K562 (cell line): ENCODE data around the gene GABARAP. TPM values are rescaled to one million over a fixed set of nuclear protein-coding genes. Genes with fewer than 3 reads are reported as not detected.

ENCODE experiments used
- CREB1 ChIP-seq, 2 experiments: sonication (generic) in 1 of 2; formaldehyde crosslinking in 1 of 2; IDR thresholded peaks; 2 replicates each; pipeline versions ENCODE4 v1.6.1 to v1.8.0; 2012 to 2022; ENCODE audit warnings: inconsistent platforms in 1 of 2, mild to moderate bottlenecking in 1 of 2, missing genetic modification reagents in 1 of 2, moderate library complexity in 1 of 2
- ELF4 ChIP-seq: fragments of 450-650 bp; formaldehyde crosslinking; IDR thresholded peaks from 2 replicates; pipeline ENCODE4 v1.4.0; 2022; ENCODE audit warnings: missing genetic modification characterization
- ETS2 ChIP-seq: IDR thresholded peaks from 2 replicates; pipeline ENCODE4 v1.6.1; 2016; ENCODE audit warnings: borderline replicate concordance, missing genetic modification characterization, mild to moderate bottlenecking, moderate library complexity, missing compliant biosample characterization; ENCODE audit not compliant: poor library complexity, severe bottlenecking
- FOXP1 ChIP-seq: sonication (generic); formaldehyde crosslinking; IDR thresholded peaks from 2 replicates; pipeline ENCODE4 v1.8.0; 2022; ENCODE audit warnings: mild to moderate bottlenecking, missing genetic modification reagents
- NONO ChIP-seq, 2 experiments: fragments of 200-400 bp in 1 of 2; fragments of 450-650 bp in 1 of 2; formaldehyde crosslinking in 1 of 2; IDR thresholded peaks; 2 replicates each; pipeline ENCODE4 v1.6.1; 2017; ENCODE audit warnings: low read depth in 2 of 2, mild to moderate bottlenecking in 2 of 2, moderate library complexity in 2 of 2, low read length in 1 of 2
- POLR2A ChIP-seq: fragments of 450-650 bp; conservative IDR thresholded peaks from 2 replicates; pipeline ENCODE4 v1.6.1; 2016
- PTTG1 ChIP-seq: fragments of 450-650 bp; IDR thresholded peaks from 2 replicates; pipeline ENCODE4 v1.6.1; 2016; ENCODE audit warnings: low read depth, mild to moderate bottlenecking, missing genetic modification characterization, missing compliant biosample characterization
- RBFOX2 ChIP-seq: fragments of 200-400 bp; formaldehyde crosslinking; IDR thresholded peaks from 2 replicates; pipeline ENCODE4 v1.6.1; 2017; ENCODE audit warnings: low read depth, mild to moderate bottlenecking, low read length, moderate library complexity
- TEAD1 ChIP-seq, 2 experiments: fragments of 450-650 bp in 1 of 2; sonication (generic) in 1 of 2; formaldehyde crosslinking; IDR thresholded peaks; 2 replicates each; pipeline versions ENCODE4 v1.4.0 to v1.8.0; 2020 to 2022; ENCODE audit warnings: mild to moderate bottlenecking in 2 of 2, missing genetic modification reagents in 1 of 2
- polyA plus RNA-seq, 8 experiments: library from polyadenylated mRNA; depleted of rRNA in 4 of 8; stranded (reverse) in 5 of 8; unstranded in 3 of 8; fragments of >200 nt; fragmentation: Nextera tagmentation in 2 of 8; fragmentation: Illumina TruSeq in 1 of 8; extraction: Ambion mirVana in 2 of 8; extraction: Trizol in 1 of 8; gene quantifications; 2 replicates each; pipeline versions ENCODE4 v1.2.1 to v1.2.3, GENCODE V29; 2011 to 2014; ENCODE audit warnings: inconsistent platforms in 1 of 8, missing spikeins in 1 of 8
- total RNA-seq, 7 experiments: library from RNA; depleted of rRNA in 6 of 7; stranded (reverse); fragments of >200 nt in 6 of 7; fragmentation: Illumina TruSeq in 2 of 7; extraction: Trizol in 2 of 7; gene quantifications; 2 replicates each; pipeline versions ENCODE4 v1.2.1 to v1.2.3, GENCODE V29; 2011 to 2021; ENCODE audit warnings: low replicate concordance in 1 of 7
- TF ChIP-seq, protein P1 (sequence below): fragments of 450-650 bp; formaldehyde crosslinking; IDR thresholded peaks from 2 replicates; pipeline ENCODE4 v1.4.0; 2020; ENCODE audit warnings: mild to moderate bottlenecking, moderate library complexity

GABARAP gene
- total and polyA plus RNA-seq, 9 of the 15 experiments (the other 6 are each of a cell fraction or from before 2014, with no cell fraction given): 47.5 to 373 (median 152) TPM

DNA sequence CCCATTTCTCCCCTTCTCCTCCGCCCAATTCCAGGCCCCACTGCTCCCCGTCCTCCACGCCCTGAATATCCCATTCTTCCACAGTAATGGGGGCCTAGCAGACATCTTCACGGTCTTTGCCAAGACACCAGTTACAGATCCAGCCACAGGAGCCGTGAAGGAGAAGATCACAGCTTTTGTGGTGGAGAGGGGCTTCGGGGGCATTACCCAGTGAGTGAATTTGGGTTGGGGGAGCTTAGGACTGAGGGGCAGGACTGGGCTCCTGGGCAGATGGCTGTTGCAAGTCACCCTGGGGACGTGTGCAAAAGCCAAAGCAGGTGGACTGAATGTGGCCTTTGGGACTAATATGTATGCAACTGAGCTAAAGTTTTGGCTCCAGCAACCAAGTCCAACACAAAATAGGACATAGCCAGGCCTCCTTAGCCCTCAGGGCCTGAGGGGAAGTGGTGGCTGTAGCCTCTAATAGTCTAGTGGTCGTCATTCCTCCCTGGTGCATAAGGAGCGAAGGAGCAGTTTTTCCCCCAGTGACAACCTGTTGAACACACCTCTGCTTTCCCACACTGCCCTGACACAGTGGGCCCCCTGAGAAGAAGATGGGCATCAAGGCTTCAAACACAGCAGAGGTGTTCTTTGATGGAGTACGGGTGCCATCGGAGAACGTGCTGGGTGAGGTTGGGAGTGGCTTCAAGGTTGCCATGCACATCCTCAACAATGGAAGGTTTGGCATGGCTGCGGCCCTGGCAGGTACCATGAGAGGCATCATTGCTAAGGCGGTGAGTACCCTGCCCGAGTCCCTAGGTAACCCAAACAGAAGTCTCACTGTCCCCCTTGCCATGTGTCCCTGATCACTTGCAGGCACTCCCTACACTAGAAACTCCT, 19.9 kb downstream of the GABARAP start (continued):
- TF ChIP-seq, protein P1, sequence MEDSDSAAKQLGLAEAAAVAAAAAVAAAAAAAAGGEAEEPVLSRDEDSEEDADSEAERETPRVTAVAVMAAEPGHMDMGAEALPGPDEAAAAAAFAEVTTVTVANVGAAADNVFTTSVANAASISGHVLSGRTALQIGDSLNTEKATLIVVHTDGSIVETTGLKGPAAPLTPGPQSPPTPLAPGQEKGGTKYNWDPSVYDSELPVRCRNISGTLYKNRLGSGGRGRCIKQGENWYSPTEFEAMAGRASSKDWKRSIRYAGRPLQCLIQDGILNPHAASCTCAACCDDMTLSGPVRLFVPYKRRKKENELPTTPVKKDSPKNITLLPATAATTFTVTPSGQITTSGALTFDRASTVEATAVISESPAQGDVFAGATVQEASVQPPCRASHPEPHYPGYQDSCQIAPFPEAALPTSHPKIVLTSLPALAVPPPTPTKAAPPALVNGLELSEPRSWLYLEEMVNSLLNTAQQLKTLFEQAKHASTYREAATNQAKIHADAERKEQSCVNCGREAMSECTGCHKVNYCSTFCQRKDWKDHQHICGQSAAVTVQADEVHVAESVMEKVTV: no peak
- TF ChIP-seq PTTG1 (tag) (no peak), ETS2 (tag) (no peak), NONO (IDR thresholded peaks at IDR 0.05; ENCODE audit: low read depth in 2 of 2, low read length in 1 of 2) (no peak), RBFOX2 (peak; percentile 38; the same call in 1 of the 2 replicates), ELF4 (CRISPR knock-in tag) (0 out of 2 replicates have a peak, but pooled peaks have one; percentile 14), POLR2A (peak; percentile 58), FOXP1 (CRISPR knock-in tag) (no peak), CREB1 (IDR thresholded peaks at IDR 0.05) (no peak), CREB1 (CRISPR knock-in tag; IDR thresholded peaks at IDR 0.05) (no peak), TEAD1 (CRISPR knock-in tag; IDR thresholded peaks at IDR 0.05) (no peak)
